DMS153 treated with DMSO at 0.1 percent for 48 hours (cell line): Measurements from ENCODE around the gene SEBOX.
A peak's percentile ranks its signal among the peaks of the same experiment; 100 is the strongest.

Source experiments
- DNase-seq: peaks from one replicate; lab custom pipeline; 2025; ENCODE audit not compliant: unreplicated experiment; lab: John Stamatoyannopoulos, UW

SEBOX gene

DNA sequence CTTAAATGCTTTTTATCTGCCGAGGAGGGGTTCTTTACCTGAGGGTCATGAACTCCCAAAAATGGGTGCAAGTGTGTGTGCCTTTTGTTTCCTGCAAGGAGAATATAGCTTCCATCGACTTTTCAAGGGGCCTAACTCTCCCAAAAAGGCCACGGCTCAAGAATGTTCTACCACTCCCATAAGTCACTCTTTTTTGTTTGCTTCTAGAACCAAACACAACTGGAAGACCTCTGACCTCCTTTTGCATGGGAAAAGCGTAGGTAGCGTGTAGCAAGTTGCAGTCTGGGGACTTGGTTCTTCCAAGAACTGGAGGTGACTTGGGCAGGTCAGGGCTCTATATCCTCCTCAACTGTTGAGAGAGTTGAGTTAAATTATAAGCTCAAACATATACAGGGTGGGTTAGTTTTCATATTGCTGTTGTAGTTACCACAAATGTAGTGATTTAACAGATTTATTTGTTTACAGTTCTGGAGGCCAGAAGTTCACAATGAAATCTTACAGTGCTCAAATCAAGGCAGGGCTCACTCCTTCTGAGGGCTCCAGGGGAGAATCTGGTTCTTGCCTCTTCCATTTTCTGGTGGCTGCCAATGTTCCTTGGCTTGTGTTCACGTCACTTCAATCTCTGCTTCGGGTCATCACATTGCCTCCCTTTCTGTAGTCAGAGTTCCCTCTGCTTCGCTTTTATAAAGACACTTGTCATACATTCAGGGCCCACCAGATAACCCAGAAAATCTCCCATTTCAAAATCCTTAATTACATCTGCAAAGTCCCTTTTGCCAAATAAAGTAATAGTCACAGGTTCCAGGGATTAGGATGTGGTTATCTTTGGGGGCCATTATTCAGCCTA lies 44.6 kb downstream of the SEBOX start:
- DNase-seq = no peak

DNA sequence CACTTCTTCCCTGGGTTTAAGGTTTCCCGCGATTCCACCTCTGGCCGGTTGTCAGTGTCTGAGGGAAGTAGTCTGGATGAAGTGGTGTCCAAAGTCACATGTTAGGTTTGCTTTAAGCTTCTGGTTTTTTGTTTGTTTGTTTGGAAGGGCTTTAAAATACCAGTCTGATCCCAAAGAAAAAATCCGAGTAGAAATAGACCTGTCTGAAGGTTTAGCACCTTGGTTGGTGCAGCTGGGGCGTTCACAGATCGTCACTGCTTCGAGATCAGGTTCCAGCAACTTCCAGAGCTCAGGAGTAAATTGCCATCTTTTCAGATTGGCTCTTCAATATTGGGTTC lies 45.4 kb downstream of the SEBOX start:
- DNase-seq = no peak

DNA sequence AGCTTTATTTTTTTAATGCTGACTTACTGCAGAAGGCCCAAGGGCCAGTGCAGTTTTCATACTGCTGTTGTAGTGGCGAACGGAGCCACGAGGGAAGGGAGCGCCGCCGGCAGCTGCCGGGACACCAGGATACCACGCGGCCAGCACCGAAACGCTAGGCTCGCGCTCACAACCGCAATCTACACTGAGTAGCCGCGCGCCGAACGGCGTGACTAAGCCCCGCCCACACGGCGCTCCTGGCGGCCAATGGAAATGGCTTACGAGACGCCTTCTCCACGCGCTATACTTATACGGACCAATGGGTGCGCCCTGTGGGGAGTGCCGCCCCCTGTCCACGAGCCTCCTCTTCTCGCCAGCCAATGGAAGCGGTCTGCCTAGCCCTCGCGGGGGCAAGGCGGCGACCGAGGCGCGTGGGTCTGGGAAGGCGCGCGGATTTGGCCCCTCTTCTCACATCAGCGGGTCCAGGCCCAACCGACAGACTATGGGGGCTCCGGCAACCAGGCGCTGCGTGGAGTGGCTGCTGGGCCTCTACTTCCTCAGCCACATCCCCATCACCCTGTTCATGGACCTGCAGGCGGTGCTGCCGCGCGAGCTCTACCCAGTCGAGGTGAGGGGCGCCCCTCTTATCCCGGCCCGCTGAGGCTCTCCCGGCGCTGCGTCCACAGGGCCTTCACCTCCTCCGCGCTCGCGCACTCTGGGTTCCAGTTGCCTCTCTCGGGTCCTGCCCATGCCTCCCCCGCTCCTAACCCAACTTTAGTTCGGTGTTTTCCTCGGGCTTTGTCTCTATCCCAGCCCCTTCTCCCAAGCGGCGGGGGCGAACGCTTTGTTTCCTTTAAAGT lies 46.0 kb downstream of the SEBOX start, which contains the start of gene TMEM97:
Gene TMEM97, plus strand, starts transcription at position 442 of the 839 bp plus-strand sequence. Its CDS starts 40 bp downstream, at position 482.
- DNase-seq = peak; percentile 98

DNA sequence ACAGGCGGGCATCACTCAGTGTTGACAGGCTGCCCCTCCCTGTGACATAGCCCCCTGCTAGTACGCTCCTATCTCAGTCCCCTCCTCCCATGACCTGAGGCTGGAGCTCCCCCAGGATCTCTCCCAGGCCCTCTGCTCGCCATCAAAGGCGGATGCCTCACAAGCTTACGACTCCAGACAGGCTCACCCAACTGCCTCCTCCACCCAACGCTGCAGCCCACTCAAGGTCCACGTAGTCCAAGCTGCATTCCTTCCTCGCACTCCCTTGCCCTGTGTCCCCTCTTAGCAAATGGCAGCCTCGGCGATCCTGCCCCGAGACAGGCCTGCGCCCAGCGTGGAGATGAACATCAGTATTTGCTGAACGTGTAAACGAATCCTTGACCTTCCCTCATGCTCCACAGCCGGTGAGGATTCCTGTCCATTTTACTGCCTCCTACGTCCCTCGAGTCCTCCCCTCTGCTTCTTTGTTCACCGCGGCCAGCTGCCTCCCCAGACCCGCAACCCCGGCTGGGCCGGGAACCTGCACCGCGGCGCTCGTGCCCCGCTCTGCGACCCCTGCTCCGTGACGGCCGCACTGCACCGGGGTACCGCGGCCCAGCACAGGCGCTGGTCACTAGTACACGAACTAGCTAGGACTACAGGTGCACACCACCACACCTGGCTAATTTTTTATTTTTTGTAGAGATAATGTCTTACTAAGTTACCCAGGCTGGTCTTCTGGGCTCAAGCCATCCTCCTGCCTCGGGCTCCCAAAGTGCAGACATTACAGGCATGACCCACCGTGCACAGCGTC lies 46.8 kb downstream of the SEBOX start:
- no peak for DNase-seq

DNA sequence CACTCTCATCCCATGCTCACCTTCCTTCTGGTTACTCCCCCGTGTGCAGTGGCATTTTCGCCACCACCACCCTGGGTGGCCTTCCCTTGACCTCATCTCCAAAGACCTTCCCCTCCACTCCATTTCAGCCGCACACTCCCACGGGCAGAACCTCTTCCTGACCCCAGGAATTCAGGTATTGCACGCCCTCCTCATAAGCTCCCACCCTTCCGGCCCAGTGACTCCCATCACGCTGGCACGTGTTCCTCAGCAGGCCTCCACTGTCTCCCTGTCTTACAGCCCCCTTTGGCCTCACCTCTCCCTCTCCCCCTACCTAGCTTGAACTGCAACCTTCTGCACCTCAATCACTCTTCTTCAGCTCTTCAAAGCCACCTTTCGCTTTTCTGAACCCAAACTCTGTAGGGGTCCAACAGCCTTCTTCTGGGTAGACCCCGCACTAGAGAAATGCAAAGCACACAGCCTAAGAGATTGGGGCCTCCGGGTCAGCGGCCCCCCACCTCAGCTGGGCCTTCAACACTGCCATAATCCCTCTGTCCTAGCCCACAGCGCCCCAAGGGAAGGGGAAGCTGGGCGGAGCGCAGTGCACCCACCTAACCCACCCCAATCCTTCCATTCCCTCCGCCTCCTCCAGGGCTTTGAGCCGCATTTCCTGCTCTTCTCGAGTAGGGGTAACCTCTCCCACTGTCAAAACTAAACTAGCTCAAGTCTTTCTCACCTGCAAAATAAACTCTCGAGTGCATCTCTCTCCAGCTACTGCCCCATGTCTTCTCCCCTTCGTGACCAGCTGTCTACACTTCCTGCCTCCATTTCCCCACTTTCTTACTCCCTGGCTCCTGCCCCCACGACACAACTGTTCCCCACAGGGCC lies 47.7 kb downstream of the SEBOX start:
- no peak for DNase-seq

DNA sequence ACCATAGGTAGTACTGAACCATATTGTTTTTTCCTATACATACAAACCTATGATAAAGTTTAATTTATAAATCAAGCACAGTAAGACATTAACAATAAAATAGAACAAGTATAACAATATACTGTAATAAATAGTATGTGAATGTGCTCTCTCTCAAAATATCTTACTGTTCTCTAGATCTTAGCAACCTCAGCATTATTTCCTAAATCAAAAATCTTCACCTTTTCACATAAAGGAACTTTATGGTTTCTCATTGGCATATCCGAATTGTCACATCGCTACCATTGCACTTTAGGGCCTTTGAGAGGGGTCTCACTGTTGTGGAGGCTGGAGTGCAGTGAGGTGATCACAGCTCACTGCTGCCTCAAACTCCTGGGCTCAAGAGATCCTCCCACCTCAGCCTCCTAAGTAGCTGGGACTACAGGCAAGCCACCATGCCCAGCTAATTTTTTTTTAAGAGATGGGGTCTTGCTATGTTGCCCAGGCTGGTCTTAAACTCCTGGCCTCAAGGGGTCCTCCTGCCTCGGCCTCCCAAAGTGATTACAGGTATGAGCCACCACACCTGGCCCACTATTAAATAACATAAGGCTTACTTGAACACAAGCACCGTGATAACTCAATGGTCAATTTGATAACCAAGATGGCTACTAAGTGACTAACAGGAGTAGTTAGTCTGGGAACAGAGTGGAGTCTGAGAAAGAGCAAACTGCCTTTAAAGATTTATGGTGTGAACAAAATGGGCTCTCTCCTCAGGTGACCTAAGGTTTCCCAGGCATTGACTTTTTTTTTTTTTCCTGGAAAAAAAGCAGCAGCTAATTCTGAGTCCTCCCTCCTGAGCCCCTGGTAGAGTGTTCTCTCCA lies 48.9 kb downstream of the SEBOX start:
- DNase-seq = no peak

DNA sequence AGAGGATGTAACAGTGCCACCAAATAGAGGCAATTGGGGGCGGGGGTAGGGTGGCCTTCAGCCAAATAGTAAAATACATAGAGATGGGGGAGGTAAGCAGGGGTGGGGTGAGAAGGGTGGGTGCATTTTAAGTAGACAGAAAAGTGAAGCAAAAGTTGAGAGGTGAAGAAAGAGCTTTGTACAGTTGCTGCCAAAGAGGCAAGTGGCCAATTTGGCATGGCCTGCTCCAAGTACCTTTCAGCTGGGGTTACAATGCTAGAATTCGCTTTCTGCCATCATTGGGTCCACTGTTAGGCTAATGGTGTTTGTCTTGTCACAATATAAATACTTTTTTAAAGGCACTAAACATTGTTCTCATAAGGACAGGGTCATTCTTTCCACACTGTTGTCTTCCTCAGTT lies 51.2 kb downstream of the SEBOX start:
- DNase-seq = no peak
